NCI-H2107 treated with DMSO at 0.1 percent for 48 hours (cell line): ENCODE measurements around the gene GTF3C4.
"Not testable (repeated sequence)": the region's sequence is repeated elsewhere in the genome, so short reads cannot be mapped to it uniquely, and the experiment has no call there.

Experiments
- DNase-seq: peaks from one replicate; lab custom pipeline; 2025; ENCODE audit not compliant: unreplicated experiment; lab: John Stamatoyannopoulos, UW

Gene GTF3C4

GRCh38 chr9:132697230-132697629 lies 27.0 kb downstream of the GTF3C4 start:
- no peak for DNase-seq

- DNase-seq = no peak
Measured at GRCh38 chr9:132698989-132699388, 28.7 kb downstream of the GTF3C4 start.

- DNase-seq = no peak
Measured at GRCh38 chr9:132699956-132700355, 29.7 kb downstream of the GTF3C4 start.

GRCh38 chr9:132702254-132702653 lies 32.0 kb downstream of the GTF3C4 start:
- DNase-seq = no peak

- DNase-seq = no peak
Measured at GRCh38 chr9:132703336-132703735, 33.1 kb downstream of the GTF3C4 start.

GRCh38 chr9:132708239-132708638 lies 38.0 kb downstream of the GTF3C4 start:
- DNase-seq = no peak

- DNase-seq = no peak
Measured at GRCh38 chr9:132708769-132709430, 38.6 kb downstream of the GTF3C4 start.

GRCh38 chr9:132710333-132710732 lies 40.1 kb downstream of the GTF3C4 start:
- DNase-seq = no peak

- not testable (repeated sequence) for DNase-seq
Measured at GRCh38 chr9:132711152-132711551, 40.9 kb downstream of the GTF3C4 start.

- no peak for DNase-seq
Measured at GRCh38 chr9:132711846-132712245, 41.6 kb downstream of the GTF3C4 start.

- no peak for DNase-seq
Measured at GRCh38 chr9:132712753-132713152, 42.5 kb downstream of the GTF3C4 start.

- no peak for DNase-seq
Measured at GRCh38 chr9:132716007-132716406, 45.7 kb downstream of the GTF3C4 start.

- no peak for DNase-seq
Measured at GRCh38 chr9:132717326-132717945, 47.2 kb downstream of the GTF3C4 start.

GRCh38 chr9:132718381-132718928 lies 48.2 kb downstream of the GTF3C4 start:
- not testable (repeated sequence) for DNase-seq

GRCh38 chr9:132721661-132722060 lies 51.4 kb downstream of the GTF3C4 start:
- no peak for DNase-seq

- DNase-seq = no peak
Measured at GRCh38 chr9:132722564-132723065, 52.4 kb downstream of the GTF3C4 start.

GRCh38 chr9:132723809-132724208 lies 53.5 kb downstream of the GTF3C4 start:
- DNase-seq = no peak

GRCh38 chr9:132725306-132725705 lies 55.0 kb downstream of the GTF3C4 start:
- DNase-seq = no peak

- no peak for DNase-seq
Measured at GRCh38 chr9:132726576-132727130, 56.4 kb downstream of the GTF3C4 start.

- DNase-seq = no peak
Measured at GRCh38 chr9:132728071-132728470, 57.8 kb downstream of the GTF3C4 start.

GRCh38 chr9:132728497-132728896 lies 58.2 kb downstream of the GTF3C4 start:
- no peak for DNase-seq
